CD4-positive, CD25-positive, alpha-beta regulatory T cell (primary cell): ENCODE data around the gene FILIP1L. TPM values are rescaled to one million over a fixed set of nuclear protein-coding genes. Genes with fewer than 3 reads are reported as not detected.

Source experiments
- ATAC-seq, 2 donors: fragments of 150-1000 bp; cut with Tn5 transposase; one replicate each; pipeline ENCODE4 v1.10.0; 2021; ENCODE audit warnings: low read depth in 2 of 2, moderate number of reproducible peaks in 2 of 2, moderate library complexity in 1 of 2
- DNase-seq, 3 donors: peaks; one replicate each; pipeline versions ENCODE4 v3.0.0 to v3.0.0-alpha.2; 2012 to 2022; ENCODE audit warnings: mixed read lengths in 1 of 3
- H3K27ac ChIP-seq: one replicate; pipeline ENCODE4 v1.7.0; 2013; ENCODE audit warnings: mild to moderate bottlenecking, low read length; ENCODE audit not compliant: insufficient read depth, poor library complexity, severe bottlenecking
- H3K27me3 ChIP-seq: one replicate; pipeline ENCODE4 v1.7.0; 2013; ENCODE audit warnings: low read length; ENCODE audit not compliant: control insufficient read depth, insufficient read depth
- H3K36me3 ChIP-seq: one replicate; pipeline ENCODE4 v1.7.0; 2013; ENCODE audit warnings: mild to moderate bottlenecking, low read length, moderate library complexity; ENCODE audit not compliant: control insufficient read depth, insufficient read depth
- H3K4me1 ChIP-seq: 2 replicates; pipeline ENCODE4 v1.7.0; 2013; ENCODE audit warnings: mild to moderate bottlenecking, low read length; ENCODE audit not compliant: insufficient read depth, control insufficient read depth, poor library complexity, severe bottlenecking
- H3K4me3 ChIP-seq: one replicate; pipeline ENCODE4 v1.7.0; 2013; ENCODE audit warnings: low read depth, mild to moderate bottlenecking, low read length, moderate library complexity
- H3K9me3 ChIP-seq, 2 experiments: 1 replicate in 1 of 2; 2 replicates in 1 of 2; pipeline ENCODE4 v1.7.0; 2013; ENCODE audit warnings: low read length in 2 of 2, mild to moderate bottlenecking in 1 of 2, moderate library complexity in 1 of 2; ENCODE audit not compliant: control insufficient read depth in 2 of 2
- H3K27ac Mint-ChIP-seq, 3 donors: one replicate each; pipeline ENCODE4 v1.8.0; 2020 to 2022; ENCODE audit warnings: mild to moderate bottlenecking in 3 of 3, mixed read lengths in 3 of 3, moderate library complexity in 2 of 3
- H3K27me3 Mint-ChIP-seq: one replicate; pipeline ENCODE4 v1.8.0; 2022; ENCODE audit warnings: mild to moderate bottlenecking, mixed read lengths
- H3K36me3 Mint-ChIP-seq: one replicate; pipeline ENCODE4 v1.8.0; 2020; ENCODE audit warnings: mixed read lengths
- H3K4me1 Mint-ChIP-seq, 4 donors: one replicate each; pipeline ENCODE4 v1.8.0; 2020 to 2022; ENCODE audit warnings: mixed read lengths in 4 of 4, mild to moderate bottlenecking in 1 of 4
- H3K4me3 Mint-ChIP-seq, 4 donors: one replicate each; pipeline ENCODE4 v1.8.0; 2020 to 2022; ENCODE audit warnings: mild to moderate bottlenecking in 4 of 4, mixed read lengths in 4 of 4, moderate library complexity in 3 of 4
- H3K9me3 Mint-ChIP-seq, 7 donors: one replicate each; pipeline ENCODE4 v1.8.0; 2020 to 2022; ENCODE audit warnings: mixed read lengths in 7 of 7, mild to moderate bottlenecking in 3 of 7, moderate library complexity in 2 of 7
- polyA plus RNA-seq, 4 donors: library from polyadenylated mRNA; unstranded; fragments of 300-500 nt; fragmentation: Illumina TruSeq; gene quantifications; one replicate each; pipeline ENCODE4 v1.2.3, GENCODE V29; 2021
- total RNA-seq: library from RNA; stranded (reverse); gene quantifications from one replicate; pipeline ENCODE4 v1.2.3, GENCODE V29; 2022

FILIP1L gene
- total and polyA plus RNA-seq, 5 donors from 2014 or later, result 0.37 to 1.0 (median 0.65) TPM; not detected in 2

GRCh38 chr3:100033184-100033583, 81.1 kb downstream of the FILIP1L start:
- Histone ChIP-seq H3K9me3 (no peaks in the 10 kb centered on the region), H3K4me3 (no peak overlapping the region), H3K36me3 (no peaks in the 10 kb centered on the region), H3K4me1 (no peaks in the 10 kb centered on the region), H3K27me3 (no peaks in the 10 kb centered on the region), H3K27ac (no peak overlapping the region)
- Mint-ChIP-seq H3K4me3 (no peak overlapping the region), H3K9me3 (no peaks in the 10 kb centered on the region), H3K27me3 (no peaks in the 10 kb centered on the region), H3K27ac (no peak overlapping the region), H3K4me1 (peaks cover 0 to 10% (median 5%) of the 10 kb centered on the region in 4 donors), H3K36me3 (peaks cover 8% of the 10 kb centered on the region)
- DNase-seq (no peak), ATAC-seq (no peak)

GRCh38 chr3:100032243-100032642, 82.1 kb downstream of the FILIP1L start:
- H3K27ac Mint-ChIP-seq, result no peak overlapping the region
- no peaks in the 10 kb centered on the region for H3K4me1 ChIP-seq
- H3K4me1 Mint-ChIP-seq, result peaks cover 0 to 10% (median 5%) of the 10 kb centered on the region in 4 donors
- H3K9me3 ChIP-seq, result no peaks in the 10 kb centered on the region
- H3K27me3 Mint-ChIP-seq, result no peaks in the 10 kb centered on the region
- H3K36me3 ChIP-seq, result no peaks in the 10 kb centered on the region
- H3K4me3 Mint-ChIP-seq, result no peak overlapping the region
- no peaks in the 10 kb centered on the region for H3K9me3 Mint-ChIP-seq
- DNase-seq, result no peak
- no peaks in the 10 kb centered on the region for H3K27me3 ChIP-seq
- H3K27ac ChIP-seq, result no peak overlapping the region
- peaks cover 8% of the 10 kb centered on the region for H3K36me3 Mint-ChIP-seq
- ATAC-seq, result no peak
- no peak overlapping the region for H3K4me3 ChIP-seq

DNA sequence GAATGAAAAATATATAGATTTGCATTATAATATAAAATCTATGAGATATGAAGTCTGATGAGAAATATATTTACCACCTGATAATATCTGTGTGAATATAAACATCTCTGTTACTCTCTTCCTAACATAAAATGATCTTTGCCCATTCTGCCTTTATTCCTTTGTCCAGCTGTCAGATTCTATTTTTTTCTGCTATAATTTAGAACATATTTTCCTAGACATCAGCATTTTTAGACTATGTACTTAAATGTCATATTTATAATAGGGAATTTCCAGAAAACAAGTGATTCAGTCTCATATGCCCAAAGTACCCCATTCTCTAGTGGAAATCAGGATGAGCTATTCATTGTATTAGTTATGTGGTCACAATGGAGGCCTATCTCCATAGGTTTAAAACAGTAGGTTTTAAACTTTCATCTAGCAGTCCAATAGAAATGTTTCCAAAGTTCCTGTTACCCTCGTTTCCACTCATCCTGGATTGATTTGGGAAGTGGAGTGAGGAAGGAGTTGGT, 83.3 kb downstream of the FILIP1L start:
- no peaks in the 10 kb centered on the region for H3K9me3 Mint-ChIP-seq
- H3K27ac Mint-ChIP-seq, result no peak overlapping the region
- H3K27ac ChIP-seq, result no peak overlapping the region
- H3K9me3 ChIP-seq, result no peaks in the 10 kb centered on the region
- H3K4me1 ChIP-seq, result no peaks in the 10 kb centered on the region
- no peaks in the 10 kb centered on the region for H3K27me3 Mint-ChIP-seq
- ATAC-seq, result no peak
- peaks cover 2% of the 10 kb centered on the region for H3K36me3 ChIP-seq
- no peaks in the 10 kb centered on the region for H3K27me3 ChIP-seq
- H3K4me3 ChIP-seq, result no peak overlapping the region
- no peak overlapping the region for H3K4me3 Mint-ChIP-seq
- DNase-seq, result no peak
- H3K4me1 Mint-ChIP-seq, result peaks cover 0 to 10% (median 3%) of the 10 kb centered on the region in 4 donors
- peaks cover 8% of the 10 kb centered on the region for H3K36me3 Mint-ChIP-seq

- no peaks in the 10 kb centered on the region for H3K27me3 ChIP-seq
- H3K4me1 Mint-ChIP-seq, result peaks cover 0 to 10% (median 3%) of the 10 kb centered on the region in 4 donors
- no peak overlapping the region for H3K27ac Mint-ChIP-seq
Observed at GRCh38 chr3:100030346-100030745, 84.0 kb downstream of the FILIP1L start.

DNA sequence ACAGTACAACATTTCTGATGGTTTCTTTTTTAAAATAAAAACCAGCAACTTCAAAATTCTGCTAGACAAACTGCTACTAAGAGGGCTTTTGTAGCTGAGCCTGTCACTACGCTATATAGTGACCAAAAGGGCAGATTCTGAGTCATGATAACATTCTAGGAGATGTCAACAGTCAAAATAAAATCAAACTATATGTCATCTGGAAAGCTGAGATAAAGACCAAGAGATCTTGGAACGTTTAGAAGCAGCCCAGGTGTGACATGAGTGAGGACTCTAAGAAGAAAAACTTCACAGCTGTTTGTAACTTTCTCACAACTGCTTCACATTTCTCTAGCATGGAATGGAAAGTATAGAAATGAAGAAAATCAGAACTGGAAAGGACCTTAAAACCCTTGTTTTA, 84.6 kb downstream of the FILIP1L start:
- H3K4me1 ChIP-seq, result no peaks in the 10 kb centered on the region
- no peaks in the 10 kb centered on the region for H3K27me3 Mint-ChIP-seq
- peaks cover 2% of the 10 kb centered on the region for H3K36me3 ChIP-seq
- no peaks in the 10 kb centered on the region for H3K27me3 ChIP-seq
- ATAC-seq (no peak), DNase-seq (peak in 1 of 3 donors; percentile 16)
- no peak overlapping the region for H3K27ac ChIP-seq
- peaks cover 0 to 10% (median 3%) of the 10 kb centered on the region in 4 donors for H3K4me1 Mint-ChIP-seq
- peaks cover 8% of the 10 kb centered on the region for H3K36me3 Mint-ChIP-seq
- H3K4me3 ChIP-seq, result no peak overlapping the region
- no peaks in the 10 kb centered on the region for H3K9me3 Mint-ChIP-seq
- H3K9me3 ChIP-seq, result no peaks in the 10 kb centered on the region
- no peak overlapping the region for H3K4me3 Mint-ChIP-seq
- H3K27ac Mint-ChIP-seq, result no peak overlapping the region

More at GRCh38 chr3:100030346-100030745, 84.0 kb downstream of the FILIP1L start:
- Histone ChIP-seq H3K36me3 (peaks cover 2% of the 10 kb centered on the region), H3K4me1 (no peaks in the 10 kb centered on the region), H3K4me3 (no peak overlapping the region), H3K27ac (no peak overlapping the region), H3K9me3 (no peaks in the 10 kb centered on the region)
- ATAC-seq (no peak), DNase-seq (no peak)
- H3K9me3 Mint-ChIP-seq, result no peaks in the 10 kb centered on the region
- H3K27me3 Mint-ChIP-seq, result no peaks in the 10 kb centered on the region
- peaks cover 8% of the 10 kb centered on the region for H3K36me3 Mint-ChIP-seq
- H3K4me3 Mint-ChIP-seq, result no peak overlapping the region

DNA sequence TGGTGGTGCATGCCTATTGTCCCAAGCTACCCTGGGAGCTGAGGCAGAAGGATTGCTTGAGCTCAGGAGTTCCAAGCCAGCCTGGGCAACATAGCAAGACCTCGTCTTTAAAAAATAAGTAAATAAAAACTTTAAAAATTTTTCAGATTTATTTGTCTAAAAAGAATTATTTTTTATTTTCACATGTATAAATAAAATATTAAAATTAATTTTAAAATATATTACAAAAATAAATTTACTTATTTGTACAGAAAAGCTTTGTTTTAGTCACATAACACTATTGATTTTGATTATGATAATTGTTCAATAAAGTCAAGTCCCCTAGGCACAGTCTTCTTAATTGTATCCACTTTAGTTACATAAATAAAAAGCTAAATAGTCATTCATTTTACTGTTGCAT, 85.2 kb downstream of the FILIP1L start:
- no peak for ATAC-seq
- H3K27me3 Mint-ChIP-seq, result no peaks in the 10 kb centered on the region

DNA sequence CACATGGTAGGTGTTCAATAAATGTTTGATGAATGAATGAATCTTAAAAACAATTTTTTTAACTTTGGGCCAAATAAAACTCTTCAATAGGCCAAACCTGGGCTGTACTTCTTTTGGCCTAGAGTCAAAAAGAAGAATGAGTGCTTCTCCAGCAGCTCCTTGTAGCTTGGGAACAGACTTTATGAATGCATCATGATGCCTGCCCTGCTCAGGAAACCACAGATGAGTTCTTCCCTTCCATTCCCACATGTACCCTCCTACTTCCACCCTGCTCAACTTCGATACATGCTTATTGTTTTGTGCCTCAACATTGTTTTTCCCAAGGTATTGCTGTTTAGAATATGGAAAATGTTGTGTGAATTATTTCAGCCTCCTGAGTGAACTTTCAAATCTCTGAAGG, 87.0 kb downstream of the FILIP1L start:
- no peak for ATAC-seq

More for the DNA sequence above, 85.2 kb downstream of the FILIP1L start:
- Mint-ChIP-seq H3K27ac (no peak overlapping the region), H3K9me3 (no peaks in the 10 kb centered on the region), H3K4me3 (no peak overlapping the region), H3K4me1 (peaks cover 0 to 10% (median 3%) of the 10 kb centered on the region in 4 donors), H3K36me3 (peaks cover 10% of the 10 kb centered on the region)
- Histone ChIP-seq H3K27ac (no peak overlapping the region), H3K4me1 (no peaks in the 10 kb centered on the region), H3K4me3 (no peak overlapping the region), H3K9me3 (no peaks in the 10 kb centered on the region), H3K36me3 (peaks cover 2% of the 10 kb centered on the region), H3K27me3 (no peaks in the 10 kb centered on the region)
- DNase-seq, result no peak

More for the DNA sequence above, 87.0 kb downstream of the FILIP1L start:
- no peaks in the 10 kb centered on the region for H3K27me3 ChIP-seq
- no peak overlapping the region for H3K4me3 ChIP-seq
- Mint-ChIP-seq H3K4me3 (no peak overlapping the region), H3K36me3 (peaks cover 11% of the 10 kb centered on the region), H3K4me1 (peaks cover 0 to 10% (median 3%) of the 10 kb centered on the region in 4 donors), H3K27ac (no peak overlapping the region), H3K27me3 (no peaks in the 10 kb centered on the region), H3K9me3 (no peaks in the 10 kb centered on the region)
- no peak for DNase-seq
- no peaks in the 10 kb centered on the region for H3K4me1 ChIP-seq
- peaks cover 2% of the 10 kb centered on the region for H3K36me3 ChIP-seq
- H3K9me3 ChIP-seq, result no peaks in the 10 kb centered on the region
- H3K27ac ChIP-seq, result no peak overlapping the region
